GM11168 (cell line): ENCODE results near the gene NR3C1.
"Not testable (repeated sequence)": the region's sequence is repeated elsewhere in the genome, so short reads cannot be mapped to it uniquely, and the experiment has no call there.

Experiments
- in situ Hi-C: fragments of 300-500 bp; cut with MboI; formaldehyde crosslinking; loops from one replicate; pipeline ENCODE4 v1.12.0; 2022; ENCODE audit warnings: low sequenced_read_pairs; ENCODE audit not compliant: unreplicated experiment

Gene NR3C1

DNA sequence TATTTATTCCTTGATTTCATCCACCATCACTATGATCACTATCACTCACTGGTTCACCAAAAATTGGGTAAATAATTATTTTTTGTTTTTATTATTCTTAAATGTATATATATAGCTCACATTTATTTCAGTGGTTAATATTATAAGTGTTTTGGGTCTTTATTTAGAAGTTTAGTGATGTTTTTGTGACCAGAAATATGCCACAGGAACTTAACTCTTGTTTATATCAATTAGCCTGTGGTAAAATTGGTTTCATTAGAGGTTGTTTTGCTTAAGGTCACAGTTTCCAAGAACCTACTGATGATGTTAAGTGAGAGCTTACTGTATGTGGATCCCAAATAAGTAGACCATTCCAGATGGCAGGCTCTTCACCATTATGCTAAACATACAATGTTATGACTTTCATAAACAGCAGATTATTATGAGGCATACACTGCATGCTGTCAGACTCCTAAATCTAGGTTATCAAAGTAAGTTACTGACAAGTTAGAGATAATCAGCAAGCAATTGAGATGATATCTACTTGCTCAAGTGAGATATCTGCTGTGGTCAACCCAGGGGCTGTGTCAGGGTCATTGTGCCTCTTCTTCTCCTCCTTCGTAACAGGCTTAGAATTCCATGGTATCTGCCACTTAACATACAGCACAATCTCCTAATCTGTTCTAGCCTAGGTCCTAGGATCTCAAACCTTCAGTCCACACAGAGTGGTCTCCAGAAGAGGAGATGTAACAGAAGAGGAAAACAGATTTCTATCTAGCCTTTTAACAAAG is 57.6 kb downstream of the NR3C1 start:
- in situ Hi-C loops = no loop called here

DNA sequence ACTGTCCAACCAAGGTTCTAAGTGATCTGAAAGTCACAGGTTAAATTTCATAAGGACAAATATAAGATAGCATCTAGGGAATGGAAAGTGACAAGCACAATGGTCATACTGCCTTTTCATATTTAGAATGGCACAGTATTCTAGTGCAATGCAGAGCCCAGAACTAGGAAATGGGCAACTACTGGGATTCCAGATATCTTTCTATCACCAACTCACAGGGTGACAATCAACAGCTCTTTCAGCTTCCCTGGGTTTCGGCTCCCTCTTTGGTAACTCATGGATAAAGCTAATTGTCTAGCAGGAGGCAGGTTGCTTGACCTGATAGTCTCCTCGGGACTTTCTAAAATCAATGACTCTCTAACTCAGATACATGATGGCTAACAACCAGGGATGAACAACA is 60.4 kb downstream of the NR3C1 start:
- in situ Hi-C loops = no loop called here

DNA sequence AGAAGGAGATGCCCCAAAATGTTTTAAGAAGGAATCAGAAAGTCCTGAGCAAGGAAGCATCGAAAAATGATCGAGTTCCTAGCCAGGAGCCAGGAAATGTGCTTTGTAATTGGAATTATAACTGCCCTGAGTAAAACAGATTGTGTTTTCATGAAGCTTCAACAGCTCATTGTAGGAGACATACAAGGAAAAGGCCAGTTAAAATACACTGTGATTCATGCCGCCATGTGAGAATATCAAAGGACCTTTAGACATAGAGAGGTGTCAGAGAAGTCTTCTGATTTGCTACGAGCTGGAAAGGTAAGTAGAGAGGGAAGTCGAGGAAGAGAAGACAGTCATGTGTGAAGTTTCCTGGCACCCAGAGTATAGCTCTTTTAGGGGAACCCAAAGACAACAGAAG is 60.9 kb downstream of the NR3C1 start:
- in situ Hi-C loops = no loop called here

DNA sequence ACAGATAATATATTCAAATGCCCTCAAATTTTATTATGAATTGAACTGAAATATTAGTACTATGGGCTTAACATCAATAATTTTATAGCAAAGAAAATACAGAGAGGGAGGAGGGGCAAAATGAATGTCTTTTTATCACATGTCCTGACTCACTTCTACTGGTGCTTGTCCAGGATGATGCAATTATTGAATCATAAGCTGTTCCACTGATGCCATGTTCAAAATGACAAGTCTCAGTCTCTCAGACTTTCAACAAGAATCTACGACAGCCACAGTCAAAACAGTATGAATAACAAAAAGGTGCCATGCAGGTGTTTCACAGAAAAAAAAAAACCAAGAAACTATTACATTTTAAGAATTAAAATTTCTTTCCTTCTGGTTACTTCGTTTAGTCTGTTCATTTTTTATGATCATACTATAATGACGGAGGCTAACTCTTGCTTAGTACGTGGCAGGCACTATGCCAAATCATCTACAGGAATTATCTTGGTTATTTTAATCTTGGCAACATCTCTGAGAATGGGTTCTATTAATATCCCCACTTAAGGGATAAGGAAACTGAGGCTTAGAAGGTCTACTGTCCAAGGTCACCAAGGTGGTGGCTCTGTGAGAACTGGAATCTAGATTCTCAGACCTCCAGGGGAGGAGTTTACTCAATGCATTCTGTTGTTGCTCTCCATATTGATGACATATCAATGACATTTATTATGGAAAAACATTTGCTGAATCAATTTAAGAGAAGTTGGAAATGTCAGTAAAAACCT is 61.5 kb downstream of the NR3C1 start:
- in situ Hi-C loops = no loop called here

DNA sequence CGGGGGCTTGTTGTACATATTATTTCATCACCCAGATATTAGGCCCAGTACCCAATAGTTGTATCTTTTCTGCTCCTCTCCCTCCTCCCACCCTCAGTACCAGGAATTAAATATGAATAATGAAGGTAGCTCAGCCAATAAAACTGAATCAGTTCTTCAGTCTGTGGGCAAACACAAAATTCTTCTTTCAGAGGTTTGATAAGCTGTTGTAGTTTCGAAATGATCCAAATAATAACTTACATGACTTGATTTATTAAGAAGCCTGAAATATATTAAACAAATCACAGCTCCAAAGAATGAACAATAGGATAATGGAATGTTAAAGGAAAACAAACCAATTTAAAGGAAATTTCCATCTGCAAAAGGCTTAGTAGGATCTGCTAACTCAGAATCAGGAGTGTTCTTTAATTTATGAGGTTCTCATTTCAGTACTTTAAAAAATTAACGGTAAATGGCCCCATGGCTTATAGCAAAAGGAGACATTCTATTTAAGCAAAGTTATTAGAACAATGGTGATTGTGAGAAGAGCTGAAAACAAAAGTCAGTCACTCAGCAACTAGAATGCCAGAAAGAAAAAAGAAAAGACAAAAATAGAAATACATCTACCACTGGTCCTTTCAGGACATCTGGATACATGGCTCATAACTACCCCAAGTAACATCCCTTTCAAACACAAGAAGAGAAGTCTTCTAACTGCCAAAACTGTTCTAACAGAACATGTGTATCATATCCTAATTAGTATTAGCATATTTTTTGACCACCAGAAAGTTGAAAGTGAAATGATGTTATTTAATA is 62.4 kb downstream of the NR3C1 start:
- in situ Hi-C loops = no loop called here

DNA sequence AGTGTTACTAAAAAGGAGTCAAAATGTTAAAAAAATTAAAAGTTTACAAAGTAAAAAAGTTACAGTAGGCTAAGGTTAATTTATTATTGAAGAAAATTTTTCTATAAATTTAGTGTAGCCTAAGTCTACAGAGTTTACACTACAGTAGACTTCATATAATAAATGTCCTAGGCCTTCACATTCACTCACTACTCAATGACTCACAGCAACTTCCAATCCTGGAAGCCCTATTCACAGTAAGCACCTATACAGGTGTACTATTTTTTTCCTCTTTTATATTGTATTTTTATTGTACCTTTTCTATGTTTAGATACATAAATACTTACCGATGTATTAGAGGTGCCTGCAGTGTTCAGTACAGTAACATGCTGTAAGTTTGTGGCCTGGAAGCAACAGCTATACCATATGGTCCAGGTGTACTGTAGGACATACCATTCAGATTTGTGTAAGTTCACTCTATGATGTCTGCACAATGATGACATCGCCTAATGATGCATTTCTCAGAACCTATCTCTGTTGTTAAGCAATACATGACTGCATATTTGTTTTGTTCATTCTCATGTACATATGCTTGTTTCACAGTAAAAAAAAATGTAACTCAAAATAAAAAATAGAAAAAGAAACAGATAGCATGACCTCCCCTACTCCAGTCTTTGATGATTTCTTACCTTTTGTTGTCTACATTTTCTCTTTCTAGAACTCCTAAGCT is 64.7 kb downstream of the NR3C1 start:
- in situ Hi-C loops = no loop called here

DNA sequence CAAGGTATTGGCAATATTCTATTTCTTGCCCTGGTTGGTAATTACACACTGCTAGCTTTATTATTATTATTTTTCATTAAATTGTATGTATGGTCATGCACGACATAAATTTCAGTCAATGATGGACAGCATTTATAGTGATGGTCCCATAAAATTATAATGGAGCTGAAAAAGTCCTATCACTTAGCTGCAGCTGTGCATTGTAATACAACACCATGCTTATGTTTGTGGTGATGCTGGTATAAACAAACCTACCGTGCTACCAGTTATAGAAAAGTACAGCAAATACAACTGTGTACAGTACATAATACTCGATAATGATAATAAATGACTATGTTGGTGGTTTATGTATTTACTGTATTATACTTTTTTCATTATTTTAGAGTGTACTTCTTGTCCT is 65.5 kb downstream of the NR3C1 start:
- in situ Hi-C loops = no loop called here

DNA sequence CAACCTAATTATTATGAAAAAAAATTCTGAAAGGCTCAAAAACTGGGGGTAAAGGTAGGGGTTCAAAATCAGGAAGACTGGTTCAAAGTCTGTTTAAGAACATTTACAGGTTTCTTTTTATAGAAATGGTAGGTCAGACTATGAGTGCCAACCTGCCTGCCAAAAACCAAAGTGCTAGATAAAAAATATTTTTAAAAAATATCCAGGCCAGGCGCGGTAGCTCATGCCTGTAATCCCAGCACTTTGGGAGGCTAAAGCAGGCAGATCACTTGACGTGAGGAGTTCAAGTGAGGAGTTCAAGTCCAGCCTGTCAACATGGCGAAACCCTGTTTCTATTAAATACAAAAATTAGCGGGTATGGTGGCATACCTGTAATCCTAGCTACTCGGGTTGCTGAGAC is 67.0 kb downstream of the NR3C1 start:
- in situ Hi-C loops = no loop called here

DNA sequence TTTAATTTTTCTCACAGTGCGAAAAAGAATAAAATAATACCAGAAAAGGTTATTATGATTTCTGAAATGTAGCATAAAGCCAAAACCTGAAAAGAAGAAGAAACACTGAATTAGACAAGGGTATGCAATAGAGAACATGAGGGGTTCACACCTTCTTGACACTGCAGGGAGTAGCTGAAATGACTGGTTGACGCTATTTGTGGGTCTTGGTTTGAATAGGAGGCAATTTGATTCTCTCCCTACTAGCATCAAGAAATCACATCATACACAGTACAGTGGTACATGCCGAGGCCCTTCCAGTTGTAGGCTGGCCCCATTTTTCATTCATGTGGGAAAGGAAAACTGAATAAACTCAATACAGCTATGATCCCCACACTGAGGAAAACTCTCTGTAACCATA is 68.6 kb downstream of the NR3C1 start:
- in situ Hi-C loops = no loop called here

DNA sequence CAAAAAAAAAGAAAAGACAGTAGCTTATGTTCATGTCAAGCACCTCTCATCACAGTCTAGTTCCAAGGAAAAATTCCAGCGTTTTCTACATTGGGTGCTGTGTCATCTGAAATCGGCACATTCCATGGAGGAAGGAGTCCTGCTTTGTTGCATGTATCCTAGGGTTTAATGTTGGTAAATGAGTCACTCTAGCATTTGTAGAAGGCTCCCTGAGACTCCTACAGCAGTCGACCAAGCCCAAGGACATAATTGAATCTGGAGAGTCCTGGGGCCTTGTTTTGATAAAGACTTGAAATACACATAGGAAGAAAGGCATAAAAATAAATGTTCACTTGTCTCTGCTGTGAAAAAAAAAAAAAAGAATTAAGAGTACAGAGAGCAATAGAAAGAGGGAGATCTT is 69.1 kb downstream of the NR3C1 start:
- in situ Hi-C loops = not testable (repeated sequence)

DNA sequence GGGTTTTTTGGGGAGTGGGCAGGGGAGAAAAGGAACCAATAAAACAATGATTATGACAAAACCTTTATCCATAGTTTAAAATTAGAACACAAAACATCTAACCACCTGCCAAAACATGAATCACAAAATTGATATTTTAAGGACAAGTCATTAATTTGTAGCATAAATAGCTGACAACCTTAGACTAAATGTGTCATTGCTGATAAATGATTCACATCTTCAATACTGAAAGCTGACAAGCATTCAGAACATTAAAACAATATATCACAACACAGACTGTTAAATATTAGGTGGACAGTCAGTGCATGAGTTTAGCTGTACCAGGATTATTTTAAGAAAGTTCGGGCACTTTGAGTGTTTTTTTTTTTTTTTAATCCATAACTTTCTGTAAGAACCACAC is 71.5 kb downstream of the NR3C1 start:
- in situ Hi-C loops = no loop called here

DNA sequence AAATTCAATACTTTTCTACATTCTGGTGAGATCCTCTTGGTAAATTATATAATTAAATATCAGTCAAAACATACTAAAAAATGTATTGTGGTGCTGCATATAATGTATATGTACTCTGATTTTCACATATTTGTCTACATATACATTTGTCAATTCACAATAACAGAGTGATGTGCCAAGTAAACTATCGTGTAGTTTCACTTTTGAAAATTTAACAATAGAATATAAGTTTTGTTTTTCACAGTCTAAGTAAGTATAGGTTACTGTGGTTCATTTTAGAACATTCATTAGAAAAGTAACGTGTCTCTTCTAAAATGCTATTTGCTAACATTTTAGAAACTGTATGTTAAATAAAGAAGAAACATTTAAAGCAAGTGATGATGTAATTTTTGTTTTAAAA is 73.6 kb downstream of the NR3C1 start:
- in situ Hi-C loops = no loop called here

DNA sequence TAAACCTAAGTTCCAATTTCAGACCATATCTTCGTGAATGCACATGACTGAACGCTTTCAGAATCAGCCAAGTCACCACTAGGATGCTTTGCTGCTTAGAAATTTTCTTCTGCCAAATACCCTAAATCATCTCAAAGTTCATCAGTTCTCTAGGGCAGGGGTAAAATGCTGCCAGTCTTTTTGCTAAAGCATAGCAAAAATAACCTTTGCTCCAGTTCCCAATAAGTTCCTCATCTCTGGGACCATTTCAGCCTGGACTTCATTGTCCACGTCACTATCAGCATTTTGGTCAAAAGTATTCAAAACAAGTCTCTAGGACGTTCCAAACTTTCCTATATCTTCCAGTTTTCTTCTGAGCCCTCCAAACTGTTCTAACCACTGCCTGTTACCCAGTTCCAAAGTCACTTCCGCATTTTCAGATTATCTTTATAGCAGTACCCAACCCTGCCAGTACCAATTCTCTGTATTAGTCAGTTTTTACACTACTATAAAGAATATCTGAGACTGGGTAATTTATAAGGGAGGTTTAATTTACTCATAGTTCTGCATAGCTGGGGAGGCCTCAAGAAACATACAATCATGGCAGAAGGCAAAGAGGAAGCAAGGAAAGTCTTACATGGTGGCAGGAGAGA is 74.8 kb downstream of the NR3C1 start:
- in situ Hi-C loops = no loop called here

DNA sequence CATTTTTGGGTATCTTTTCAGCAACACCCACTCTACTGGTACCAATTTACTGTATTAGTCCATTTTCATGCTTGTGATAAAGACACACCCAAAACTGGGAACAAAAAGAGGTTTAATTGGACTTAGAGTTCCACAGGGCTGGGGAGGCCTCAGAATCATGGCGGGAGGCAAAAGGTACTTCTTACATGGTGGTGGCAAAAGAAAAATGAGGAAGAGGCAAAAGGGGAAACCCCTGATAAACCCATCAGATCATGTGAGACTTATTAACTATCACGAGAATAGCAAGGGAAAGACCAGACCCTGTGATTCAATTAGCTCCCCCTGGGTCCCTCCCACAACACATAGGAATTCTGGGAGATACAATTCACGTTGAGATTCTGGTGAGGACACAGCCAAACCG is 78.4 kb downstream of the NR3C1 start:
- in situ Hi-C loops = not testable (repeated sequence)

DNA sequence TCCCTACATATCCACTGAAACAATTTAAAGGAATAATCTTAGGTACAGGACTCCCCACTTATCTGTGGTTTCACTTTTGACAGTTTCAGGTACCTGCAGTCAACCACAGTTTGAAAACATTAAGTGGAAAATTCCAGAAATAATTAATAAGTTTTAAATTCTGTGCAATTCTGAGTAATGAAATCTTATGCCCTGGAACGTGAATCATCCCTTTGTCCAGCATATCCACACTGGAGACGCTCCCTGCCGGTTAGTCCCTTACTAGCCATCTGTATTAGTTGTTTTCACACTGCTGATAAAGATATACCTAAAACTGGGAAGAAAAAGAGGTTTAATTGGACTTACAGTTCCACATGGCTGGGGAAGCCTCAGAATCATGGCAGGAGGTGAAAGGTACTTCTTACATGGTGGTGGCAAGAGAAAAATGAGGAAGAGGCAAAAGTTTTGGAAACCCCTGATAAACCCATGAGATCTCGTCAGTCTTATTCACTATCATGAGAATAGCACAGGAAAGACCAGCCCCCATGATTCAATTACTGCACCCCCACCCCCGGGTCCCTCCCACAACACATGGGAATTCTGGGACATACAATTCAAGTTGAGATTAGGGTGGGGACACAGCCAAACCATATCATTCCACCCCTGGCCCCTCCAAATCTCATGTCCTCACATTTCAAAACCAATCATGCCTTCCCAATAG is 80.4 kb downstream of the NR3C1 start:
- in situ Hi-C loops = not testable (repeated sequence)

DNA sequence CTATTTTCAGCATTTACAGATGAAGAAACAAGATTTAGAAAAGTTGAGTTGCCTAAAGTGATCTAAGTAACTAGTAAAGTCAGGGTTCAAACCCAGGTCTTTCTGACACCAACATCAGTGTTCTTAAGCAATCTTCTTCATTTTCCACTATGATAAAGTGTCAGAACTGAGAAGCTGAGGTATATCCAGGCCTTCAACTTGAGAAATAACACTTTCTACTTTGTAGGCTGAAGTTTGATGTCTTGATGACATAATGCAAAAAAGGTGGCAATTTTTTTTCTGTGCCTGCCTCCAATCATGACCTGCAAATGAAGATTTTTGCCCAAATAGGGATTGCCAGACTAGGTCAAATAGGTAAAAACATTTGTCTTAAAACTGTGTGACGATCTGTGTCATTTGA is 81.3 kb downstream of the NR3C1 start:
- in situ Hi-C loops = no loop called here

DNA sequence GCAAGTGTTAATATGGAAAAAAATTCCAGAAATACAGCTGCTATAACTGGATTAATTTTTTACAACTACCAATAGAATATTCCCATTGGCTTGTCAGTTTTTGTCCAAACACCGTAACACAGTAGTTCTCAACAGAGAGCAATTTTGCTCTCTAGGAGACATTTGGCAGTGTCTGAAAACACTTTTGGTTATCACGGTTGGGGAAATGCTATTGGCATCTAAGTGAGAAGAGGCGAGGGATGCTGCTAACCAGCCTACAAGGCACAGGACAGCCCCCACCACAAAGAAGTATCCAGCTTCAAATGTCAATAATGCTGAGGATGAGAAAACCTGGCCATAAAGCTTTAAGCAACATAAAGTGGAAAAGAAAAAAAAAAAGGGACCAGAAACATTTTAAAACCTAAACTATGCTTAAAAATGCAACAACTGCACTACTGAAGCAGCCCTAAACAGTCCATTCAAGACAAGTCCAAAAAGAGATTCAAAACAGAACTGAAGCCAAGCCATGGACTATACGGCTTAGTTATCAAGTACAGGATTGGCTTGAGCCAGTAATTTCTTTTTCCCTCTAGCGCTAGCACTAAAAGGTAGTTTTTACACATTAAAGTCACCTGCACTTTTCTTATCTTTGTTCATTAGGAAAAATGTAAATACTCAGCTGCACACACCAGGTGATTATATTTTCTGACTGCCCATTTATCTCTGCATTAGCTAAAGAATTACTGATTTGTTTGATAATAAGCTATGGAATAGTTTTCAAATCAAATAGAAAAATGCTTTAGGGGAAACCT is 83.9 kb downstream of the NR3C1 start:
- in situ Hi-C loops = no loop called here

DNA sequence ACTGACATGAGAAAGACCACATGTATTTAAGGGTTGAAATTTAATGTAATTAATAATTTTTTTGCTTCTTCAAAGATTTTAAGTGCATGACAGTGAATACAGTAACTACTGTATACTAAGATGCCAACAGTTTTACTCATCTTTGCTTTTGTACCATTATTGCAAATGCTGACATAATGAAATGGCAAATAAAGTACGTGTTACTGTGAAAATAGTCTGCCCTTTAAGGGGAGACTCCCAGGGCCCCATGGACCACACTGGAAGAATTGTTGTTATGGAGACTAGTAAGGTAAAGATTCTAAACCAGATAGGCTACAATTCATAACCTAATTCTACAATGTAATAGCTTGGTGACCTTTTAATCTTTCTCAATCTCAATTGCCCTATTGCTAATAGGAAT is 84.7 kb downstream of the NR3C1 start:
- in situ Hi-C loops = no loop called here

DNA sequence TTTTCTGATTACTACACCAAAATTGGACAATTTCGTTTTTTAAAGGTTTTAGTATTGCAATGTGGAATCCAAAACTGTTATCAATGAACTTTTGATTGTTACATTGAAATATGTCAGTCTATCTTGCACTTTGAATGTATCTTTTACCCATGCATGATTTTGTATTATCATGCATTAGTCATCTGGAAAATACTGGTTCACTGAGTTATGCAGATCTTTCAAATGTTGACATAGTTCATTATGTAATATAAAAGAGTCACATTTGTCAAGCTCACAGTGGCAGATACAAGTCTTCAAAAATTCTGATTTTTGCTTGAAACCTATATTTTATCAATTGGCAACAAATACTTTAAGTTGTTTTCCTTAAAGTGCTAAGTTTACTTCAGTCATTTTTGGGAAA is 85.2 kb downstream of the NR3C1 start:
- in situ Hi-C loops = no loop called here
